Pancreas (tissue), 10 donors: ENCODE measurements around the gene DDX10. TPM values are rescaled to one million over a fixed set of nuclear protein-coding genes. Genes with fewer than 3 reads are reported as not detected.

ENCODE experiments used
- ATAC-seq, 4 donors: fragments of 200-7000 bp; cut with Tn5 transposase; one replicate each; pipeline versions ENCODE4 v1.8.0 to v1.9.1; 2020; ENCODE audit warnings: mild to moderate bottlenecking in 4 of 4, moderate library complexity in 4 of 4
- DNase-seq, 6 donors: peaks; one replicate each; pipeline ENCODE4 v3.0.0-alpha.2; 2020
- FAIRE-seq: peaks from 2 replicates; lab custom pipeline; 2012; peaks lifted over from hg19 to GRCh38; lab: Jason Lieb, UNC
- H3K27ac ChIP-seq, 4 donors: fragments of 200-600 bp; sonication (generic); 1 replicate in 3 of 4; 2 replicates in 1 of 4; pipeline versions ENCODE4 v1.5.0 to v1.8.0; 2020
- H3K27me3 ChIP-seq, 4 donors: fragments of 200-600 bp; one replicate each; pipeline ENCODE4 v1.8.0; 2021
- H3K36me3 ChIP-seq, 3 donors: fragments of 200-600 bp; sonication (generic) in 1 of 3; one replicate each; pipeline versions ENCODE4 v1.5.0 to v1.8.0; 2020 to 2021
- H3K4me1 ChIP-seq, 3 donors: fragments of 200-600 bp; one replicate each; pipeline ENCODE4 v1.8.0; 2021
- H3K4me3 ChIP-seq, 4 donors: fragments of 200-600 bp; sonication (generic) in 2 of 4; one replicate each; pipeline versions ENCODE4 v1.5.0 to v1.8.0; 2020 to 2021
- H3K9me3 ChIP-seq, 4 donors: fragments of 200-600 bp; one replicate each; pipeline ENCODE4 v1.8.0; 2021
- CTCF ChIP-seq, 4 donors: fragments of 200-600 bp; sonication (generic) in 3 of 4; IDR thresholded peaks; one replicate each; pipeline versions ENCODE4 v1.5.0 to v1.8.0; 2021; ENCODE audit warnings: antibody characterized with exemption in 4 of 4
- WGBS, 2 donors: extraction: QIAGEN DNeasy Blood & Tissue Kit; methylation state at CpG; one replicate each; pipeline ENCODE4 v1.1.7; 2013; 5-methylcytosine and 5-hydroxymethylcytosine counted together
- intact Hi-C, 3 donors: fragments of 100-400 bp; cut with DNase I; formaldehyde crosslinking; loops; one replicate each; pipeline versions ENCODE4 v1.11.1 to v1.14.2; 2022
- polyA plus RNA-seq, 2 donors: library from polyadenylated mRNA; stranded (reverse); fragments of 200-250 nt; gene quantifications; one replicate each; pipeline ENCODE4 v1.2.3, GENCODE V29; 2013
- total RNA-seq, 6 donors: library from RNA; stranded (reverse); fragmentation: NEBNext Ultra II Directional in 4 of 6; extraction: Animal tissue kit (Norgen Biotek cat#: 25700) in 4 of 6; gene quantifications; one replicate each; pipeline versions ENCODE4 v1.2.1 to v1.2.4, GENCODE V29; 2021 to 2023
- donor health status: healthy with polysubstance abuse.
- donor health status: DM: no; HTN: no; CAD: no; lungs with moderate emphysema.
- donor health status: DM: no; HTN: no; CAD: no.
- donor health status: control.
- donor health status: control.
- donor health status: Bipolar disorder and iron deficiency.
- donor health status: DM: yes; HTN: yes; CAD: no.
- donor health status: DM: no; HTN: no; CAD: no.
- donor health status: DM: no; HTN: no; CAD: no.
- donor health status: DM: yes; HTN: yes; CAD: no.

The DDX10 gene
- total and polyA plus RNA-seq, 8 donors = 10.9 to 18.4 (median 16.5) TPM

- ATAC-seq = no peak
- Histone ChIP-seq H3K4me3 (no peak overlapping the region), H3K27me3 (no peaks in the 10 kb centered on the region), H3K4me1 (no peaks in the 10 kb centered on the region), H3K36me3 (no peaks in the 10 kb centered on the region), H3K9me3 (no peaks in the 10 kb centered on the region), H3K27ac (no peak overlapping the region)
- TF ChIP-seq CTCF (IDR thresholded peaks at IDR 0.05) = no peak
- 97% methylated on average over 3 of the region's 3 CpGs for WGBS, 2 donors
- DNase-seq = no peak
- intact Hi-C loops = no loop called here
- no peak for FAIRE-seq
These were observed 193.8 kb downstream of the DDX10 start for GRCh38 chr11:108858622-108859021.

DNA sequence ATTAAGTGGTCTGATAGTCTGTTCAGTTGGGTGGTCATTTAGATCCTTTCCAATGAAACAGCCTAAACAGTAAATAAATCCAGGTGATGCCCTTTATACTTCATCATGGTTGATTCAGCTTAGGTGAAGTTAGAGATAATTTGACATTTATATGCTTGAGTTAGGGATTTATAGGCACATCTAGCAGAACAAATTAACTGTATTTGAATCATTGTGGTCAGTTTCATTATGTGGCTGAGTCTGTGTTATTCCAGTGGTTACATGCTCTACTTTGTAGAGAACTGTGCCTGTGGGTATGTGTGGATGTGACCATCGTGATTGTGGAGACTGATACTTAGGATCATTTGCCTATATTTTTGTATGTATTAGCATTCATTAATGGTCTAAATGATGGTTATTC, 194.6 kb downstream of the DDX10 start:
- FAIRE-seq (no peak), ATAC-seq (no peak), DNase-seq (no peak)
- Histone ChIP-seq H3K27me3 (no peaks in the 10 kb centered on the region), H3K9me3 (no peaks in the 10 kb centered on the region), H3K27ac (no peak overlapping the region), H3K36me3 (no peaks in the 10 kb centered on the region), H3K4me3 (no peak overlapping the region), H3K4me1 (no peaks in the 10 kb centered on the region)
- intact Hi-C loops = no loop called here
- 89 to 92% methylated on average over 1 of the region's 1 CpG for WGBS, 2 donors
- TF ChIP-seq CTCF (IDR thresholded peaks at IDR 0.05) = no peak

DNA sequence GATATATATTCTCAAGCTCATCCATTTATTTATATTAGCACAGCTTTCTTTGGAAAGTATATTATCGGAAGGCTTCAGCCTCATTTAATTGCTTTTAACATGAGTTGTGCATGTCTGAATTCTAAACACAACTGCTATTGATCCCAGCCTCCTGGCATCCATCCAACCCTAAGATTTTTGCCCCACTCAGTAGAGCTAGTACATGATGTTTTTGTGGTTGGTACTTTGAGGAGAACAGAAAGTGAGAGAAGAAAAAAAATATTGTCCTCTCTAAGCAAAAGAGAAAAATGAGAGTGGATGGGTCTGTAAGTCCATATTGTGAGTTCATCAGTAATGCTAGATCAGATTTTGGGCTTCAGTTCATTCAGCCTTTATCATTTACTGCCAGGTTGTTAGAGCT, 198.7 kb downstream of the DDX10 start:
- ATAC-seq = no peak
- Histone ChIP-seq H3K9me3 (no peaks in the 10 kb centered on the region), H3K4me3 (no peak overlapping the region), H3K27me3 (no peaks in the 10 kb centered on the region), H3K27ac (no peak overlapping the region), H3K36me3 (no peaks in the 10 kb centered on the region), H3K4me1 (no peaks in the 10 kb centered on the region)
- no peak for FAIRE-seq
- intact Hi-C loops = no loop called here
- DNase-seq = no peak
- 83 to 87% methylated on average over 1 of the region's 1 CpG for WGBS, 2 donors
- no peak for TF ChIP-seq CTCF (IDR thresholded peaks at IDR 0.05)

DNA sequence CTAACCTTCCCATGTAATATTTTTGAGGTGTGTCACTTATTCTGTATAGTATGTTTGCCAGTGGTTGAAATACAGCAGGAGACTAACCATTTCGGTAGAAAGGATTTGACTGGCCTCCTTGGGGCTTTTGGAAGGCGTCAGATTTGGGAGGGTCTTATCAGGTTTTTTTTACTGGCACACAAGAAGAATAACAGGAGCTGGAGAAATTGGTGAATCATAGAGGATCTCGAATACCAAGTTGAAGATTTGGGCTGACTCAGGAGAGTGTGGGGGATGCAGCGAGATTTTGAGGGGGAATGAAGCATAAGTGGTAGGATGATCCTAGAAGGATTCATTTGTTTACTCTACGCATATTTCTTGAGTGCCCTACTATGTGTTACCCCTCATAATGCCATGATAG, 200.5 kb downstream of the DDX10 start:
- H3K4me1 ChIP-seq = no peaks in the 10 kb centered on the region
- DNase-seq (no peak), FAIRE-seq (no peak), ATAC-seq (no peak)
- no peaks in the 10 kb centered on the region for H3K9me3 ChIP-seq
- TF ChIP-seq CTCF (IDR thresholded peaks at IDR 0.05) = no peak
- H3K27ac ChIP-seq = no peak overlapping the region
- no peaks in the 10 kb centered on the region for H3K36me3 ChIP-seq
- intact Hi-C loops = no loop called here
- H3K4me3 ChIP-seq = no peak overlapping the region
- WGBS, 2 donors = 96% methylated on average over 5 of the region's 5 CpGs
- H3K27me3 ChIP-seq = no peaks in the 10 kb centered on the region

DNA sequence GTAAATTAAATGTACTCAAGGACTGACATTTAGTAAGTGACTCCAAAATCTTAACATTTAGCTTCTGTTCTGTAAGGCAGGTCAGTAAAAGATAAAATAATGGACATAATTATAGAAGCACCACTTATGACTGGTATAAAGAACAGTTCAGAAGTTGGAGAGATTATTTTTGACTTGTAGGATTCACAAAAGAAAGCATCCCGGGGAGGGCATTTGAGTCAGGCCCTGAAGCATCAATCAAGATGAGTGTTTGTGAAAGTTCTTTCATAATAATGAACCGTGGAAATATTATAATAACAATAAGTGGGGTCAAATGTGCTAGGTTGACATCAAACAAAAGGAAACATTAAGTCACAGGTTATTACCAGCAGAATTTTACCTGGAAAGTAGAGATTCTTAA, 201.9 kb downstream of the DDX10 start:
- ATAC-seq (no peak), FAIRE-seq (no peak), DNase-seq (no peak)
- H3K4me1 ChIP-seq = no peaks in the 10 kb centered on the region
- H3K9me3 ChIP-seq = no peaks in the 10 kb centered on the region
- no peak overlapping the region for H3K27ac ChIP-seq
- intact Hi-C loops = no loop called here
- WGBS, 2 donors = 81 to 82% methylated on average over 2 of the region's 2 CpGs
- H3K4me3 ChIP-seq = no peak overlapping the region
- no peak for TF ChIP-seq CTCF (IDR thresholded peaks at IDR 0.05)
- no peaks in the 10 kb centered on the region for H3K36me3 ChIP-seq
- no peaks in the 10 kb centered on the region for H3K27me3 ChIP-seq
